CD14-positive monocyte (primary cell): ENCODE results near the gene RPL18. TPM values are rescaled to one million over a fixed set of nuclear protein-coding genes. Genes with fewer than 3 reads are reported as not detected.
A peak's percentile ranks its signal among the peaks of the same experiment; 100 is the strongest.

ENCODE experiments used
- DNase-seq, 3 donors: peaks; one replicate each; pipeline ENCODE4 v3.0.0-alpha.2; 2011 to 2022
- H2AFZ ChIP-seq: 2 replicates; pipeline ENCODE4 v1.6.0; 2012; ENCODE audit warnings: mild to moderate bottlenecking, low read depth, low read length, inconsistent platforms; ENCODE audit not compliant: insufficient read depth, poor library complexity, severe bottlenecking
- H3K27ac ChIP-seq, 2 donors: 1 replicate in 1 of 2; 2 replicates in 1 of 2; pipeline ENCODE4 v1.5.1; 2012 to 2013; ENCODE audit warnings: low read length in 2 of 2, control low read depth in 1 of 2, inconsistent platforms in 1 of 2, low read depth in 1 of 2, mild to moderate bottlenecking in 1 of 2
- H3K27me3 ChIP-seq, 2 donors: one replicate each; pipeline versions ENCODE4 v1.6.0 to v1.6.1; 2011 to 2013; ENCODE audit warnings: low read length in 2 of 2; ENCODE audit not compliant: control insufficient read depth in 2 of 2, insufficient read depth in 2 of 2
- H3K36me3 ChIP-seq, 2 donors: replicated peaks in 1 of 2; 1 replicate in 1 of 2; 2 replicates in 1 of 2; pipeline versions ENCODE4 v1.5.1 to v1.6.1; 2012 to 2013; ENCODE audit warnings: low read length in 2 of 2, control low read depth in 1 of 2, inconsistent platforms in 1 of 2, mild to moderate bottlenecking in 1 of 2; ENCODE audit not compliant: insufficient read depth in 2 of 2, control insufficient read depth in 1 of 2
- H3K4me1 ChIP-seq, 2 donors: 1 replicate in 1 of 2; 2 replicates in 1 of 2; pipeline versions ENCODE4 v1.5.1 to v1.6.1; 2012 to 2013; ENCODE audit warnings: low read length in 2 of 2, control low read depth in 1 of 2, inconsistent platforms in 1 of 2, mild to moderate bottlenecking in 1 of 2, moderate library complexity in 1 of 2; ENCODE audit not compliant: insufficient read depth in 2 of 2, control insufficient read depth in 1 of 2
- H3K4me2 ChIP-seq: replicated peaks from 2 replicates; pipeline ENCODE3; 2012; ENCODE audit warnings: low read length, moderate library complexity, mild to moderate bottlenecking; ENCODE audit not compliant: poor library complexity, severe bottlenecking; ENCODE audit errors: extremely low read depth
- H3K4me3 ChIP-seq, 3 experiments: fragments of 200-600 bp in 1 of 3; sonication (generic) in 1 of 3; replicated peaks in 1 of 3; 1 replicate in 2 of 3; 2 replicates in 1 of 3; pipeline ENCODE4 v1.5.1; 2011 to 2013; ENCODE audit warnings: low read length in 3 of 3, mild to moderate bottlenecking in 3 of 3, control low read depth in 2 of 3, low read depth in 2 of 3, inconsistent platforms in 1 of 3, moderate library complexity in 1 of 3
- H3K79me2 ChIP-seq: 2 replicates; pipeline ENCODE4 v1.6.0; 2012; ENCODE audit warnings: mild to moderate bottlenecking, control low read depth, inconsistent platforms, low read length, moderate library complexity; ENCODE audit not compliant: insufficient read depth
- H3K9ac ChIP-seq: 2 replicates; pipeline ENCODE4 v1.6.0; 2017; ENCODE audit warnings: low read length, mild to moderate bottlenecking; ENCODE audit not compliant: insufficient read depth, poor library complexity, severe bottlenecking
- H3K9me3 ChIP-seq, 2 donors: replicated peaks in 1 of 2; 1 replicate in 1 of 2; 2 replicates in 1 of 2; pipeline versions ENCODE4 v1.5.1 to v1.6.1; 2012 to 2013; ENCODE audit warnings: low read length in 2 of 2, control low read depth in 1 of 2; ENCODE audit not compliant: control insufficient read depth in 1 of 2, insufficient read depth in 1 of 2
- H4K20me1 ChIP-seq: 2 replicates; pipeline ENCODE4 v1.6.0; 2012; ENCODE audit warnings: mild to moderate bottlenecking, low read length, control low read depth, moderate library complexity; ENCODE audit not compliant: insufficient read depth
- H3K27ac Mint-ChIP-seq, 7 donors: one replicate each; pipeline ENCODE4 v1.8.0; 2020; ENCODE audit warnings: mild to moderate bottlenecking in 7 of 7, mixed read lengths in 7 of 7, moderate library complexity in 6 of 7, inconsistent platforms in 2 of 7
- H3K27me3 Mint-ChIP-seq, 3 donors: one replicate each; pipeline ENCODE4 v1.8.0; 2021 to 2022; ENCODE audit warnings: low read depth in 3 of 3, mild to moderate bottlenecking in 3 of 3, mixed read lengths in 3 of 3, moderate library complexity in 3 of 3, inconsistent platforms in 1 of 3
- H3K36me3 Mint-ChIP-seq, 2 donors: one replicate each; pipeline ENCODE4 v1.8.0; 2020; ENCODE audit warnings: mixed read lengths in 2 of 2, inconsistent platforms in 1 of 2, mild to moderate bottlenecking in 1 of 2
- H3K4me1 Mint-ChIP-seq: one replicate; pipeline ENCODE4 v1.8.0; 2020; ENCODE audit warnings: mild to moderate bottlenecking, mixed read lengths
- H3K4me3 Mint-ChIP-seq, 2 donors: one replicate each; pipeline ENCODE4 v1.8.0; 2020; ENCODE audit warnings: mild to moderate bottlenecking in 2 of 2, mixed read lengths in 2 of 2, moderate library complexity in 1 of 2
- H3K9me3 Mint-ChIP-seq, 7 donors: one replicate each; pipeline ENCODE4 v1.8.0; 2020 to 2022; ENCODE audit warnings: mixed read lengths in 7 of 7, mild to moderate bottlenecking in 6 of 7, moderate library complexity in 6 of 7, inconsistent platforms in 2 of 7
- WGBS: methylation state at CpG from one replicate; pipeline ENCODE4 v1.1.5; 2013; ENCODE audit warnings: missing lambda C conversion rate; ENCODE audit not compliant: insufficient coverage; 5-methylcytosine and 5-hydroxymethylcytosine counted together
- intact Hi-C, 2 donors: fragments of 100-400 bp; cut with micrococcal nuclease; formaldehyde crosslinking; loops; one replicate each; pipeline versions ENCODE4 v1.15.0 to v1.15.1; 2023
- polyA plus RNA-seq, 3 donors: library from polyadenylated mRNA; depleted of rRNA in 1 of 3; unstranded in 2 of 3; stranded (reverse) in 1 of 3; fragments of 300-500 nt in 2 of 3; fragments of >200 nt in 1 of 3; fragmentation: Illumina TruSeq in 2 of 3; gene quantifications; 1 replicate in 2 of 3; 2 replicates in 1 of 3; pipeline ENCODE4 v1.2.3, GENCODE V29; 2012 to 2021
- TF ChIP-seq, protein P1 (sequence below): fragments of 200-600 bp; IDR thresholded peaks from one replicate; pipeline ENCODE4 v1.8.0; 2022; ENCODE audit warnings: antibody characterized with exemption, mild to moderate bottlenecking

Gene RPL18
- polyA plus RNA-seq, 3 donors: 803 to 1,540 (median 892) TPM

- intact Hi-C loops: no loop called here
- H3K4me3 ChIP-seq: no peak overlapping the region
- H4K20me1 ChIP-seq: no peaks in the 10 kb centered on the region
- H3K27me3 ChIP-seq: peaks cover 0 to 5% of the 10 kb centered on the region in 2 donors
- Mint-ChIP-seq H3K36me3 (no peaks in the 10 kb centered on the region), H3K4me3 (no peak overlapping the region), H3K4me1 (no peaks in the 10 kb centered on the region), H3K27ac (peak overlapping the region in 2 of 7 donors; percentile 10 to 28), H3K27me3 (peaks cover 14 to 29% (median 28%) of the 10 kb centered on the region in 3 donors), H3K9me3 (peaks cover 0 to 3% (median 0%) of the 10 kb centered on the region in 7 donors)
- no peaks in the 10 kb centered on the region for H3K36me3 ChIP-seq
- H3K79me2 ChIP-seq: no peaks in the 10 kb centered on the region
- H3K9me3 ChIP-seq: no peaks in the 10 kb centered on the region
- WGBS: 85% methylated on average over 4 of the region's 5 CpGs
- TF ChIP-seq, protein P1, sequence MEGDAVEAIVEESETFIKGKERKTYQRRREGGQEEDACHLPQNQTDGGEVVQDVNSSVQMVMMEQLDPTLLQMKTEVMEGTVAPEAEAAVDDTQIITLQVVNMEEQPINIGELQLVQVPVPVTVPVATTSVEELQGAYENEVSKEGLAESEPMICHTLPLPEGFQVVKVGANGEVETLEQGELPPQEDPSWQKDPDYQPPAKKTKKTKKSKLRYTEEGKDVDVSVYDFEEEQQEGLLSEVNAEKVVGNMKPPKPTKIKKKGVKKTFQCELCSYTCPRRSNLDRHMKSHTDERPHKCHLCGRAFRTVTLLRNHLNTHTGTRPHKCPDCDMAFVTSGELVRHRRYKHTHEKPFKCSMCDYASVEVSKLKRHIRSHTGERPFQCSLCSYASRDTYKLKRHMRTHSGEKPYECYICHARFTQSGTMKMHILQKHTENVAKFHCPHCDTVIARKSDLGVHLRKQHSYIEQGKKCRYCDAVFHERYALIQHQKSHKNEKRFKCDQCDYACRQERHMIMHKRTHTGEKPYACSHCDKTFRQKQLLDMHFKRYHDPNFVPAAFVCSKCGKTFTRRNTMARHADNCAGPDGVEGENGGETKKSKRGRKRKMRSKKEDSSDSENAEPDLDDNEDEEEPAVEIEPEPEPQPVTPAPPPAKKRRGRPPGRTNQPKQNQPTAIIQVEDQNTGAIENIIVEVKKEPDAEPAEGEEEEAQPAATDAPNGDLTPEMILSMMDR: no peak
- no peak for DNase-seq
- no peak overlapping the region for H3K9ac ChIP-seq
- H2AFZ ChIP-seq: no peak overlapping the region
- H3K4me2 ChIP-seq: no peak overlapping the region
- no peaks in the 10 kb centered on the region for H3K4me1 ChIP-seq
- no peak overlapping the region for H3K27ac ChIP-seq
Measured at GRCh38 chr19:48571378-48572162, 47.4 kb downstream of the RPL18 start.

DNA sequence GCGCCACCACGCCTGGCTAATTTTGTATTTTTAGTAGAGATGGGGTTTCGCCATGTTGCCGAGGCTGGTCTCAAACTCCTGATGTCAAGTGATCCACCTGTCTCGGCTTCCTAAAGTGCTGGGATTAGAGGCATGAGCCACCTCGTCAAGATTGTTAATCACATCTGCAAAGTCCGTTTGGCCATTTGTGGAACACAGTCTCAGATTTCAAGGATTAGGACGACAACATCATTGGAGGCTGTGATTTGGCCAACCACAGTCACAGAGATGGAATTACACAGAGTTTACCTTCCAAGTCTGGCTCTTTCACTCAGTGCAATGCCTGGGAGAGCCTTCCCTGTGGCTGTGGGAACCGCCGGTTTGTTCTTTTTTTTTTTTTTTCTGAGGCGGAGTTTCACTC lies 49.2 kb downstream of the RPL18 start:
- no peak for DNase-seq
- H3K27ac Mint-ChIP-seq: no peak overlapping the region
- intact Hi-C loops: no loop called here
- no peaks in the 10 kb centered on the region for H3K36me3 ChIP-seq
- H3K9me3 ChIP-seq: no peaks in the 10 kb centered on the region
- H4K20me1 ChIP-seq: no peaks in the 10 kb centered on the region
- TF ChIP-seq, protein P1: no peak
- H3K4me1 ChIP-seq: no peaks in the 10 kb centered on the region
- H3K79me2 ChIP-seq: no peaks in the 10 kb centered on the region
- peaks cover 14 to 29% (median 24%) of the 10 kb centered on the region in 3 donors for H3K27me3 Mint-ChIP-seq
- no peak overlapping the region for H3K4me2 ChIP-seq
- H3K9me3 Mint-ChIP-seq: peaks cover 0 to 3% (median 0%) of the 10 kb centered on the region in 7 donors
- peaks cover 0 to 5% of the 10 kb centered on the region in 2 donors for H3K27me3 ChIP-seq
- H3K27ac ChIP-seq: no peak overlapping the region
- H3K4me3 ChIP-seq: no peak overlapping the region
- H3K36me3 Mint-ChIP-seq: no peaks in the 10 kb centered on the region
- WGBS: 74% methylated on average over 11 of the region's 11 CpGs
- H3K4me1 Mint-ChIP-seq: no peaks in the 10 kb centered on the region
- no peak overlapping the region for H2AFZ ChIP-seq
- H3K9ac ChIP-seq: no peak overlapping the region
- H3K4me3 Mint-ChIP-seq: no peak overlapping the region
